Measurements from ENCODE around the gene NLRC5.
"Not testable (repeated sequence)": the region's sequence is repeated elsewhere in the genome, so short reads cannot be mapped to it uniquely, and the experiment has no call there.

The NLRC5 gene

GRCh38 chr16:57049678-57050077 lies 60.3 kb downstream of the NLRC5 start:
- DNase-seq: no peak

GRCh38 chr16:57051696-57052228 lies 62.4 kb downstream of the NLRC5 start:
- no peak for DNase-seq

DNA sequence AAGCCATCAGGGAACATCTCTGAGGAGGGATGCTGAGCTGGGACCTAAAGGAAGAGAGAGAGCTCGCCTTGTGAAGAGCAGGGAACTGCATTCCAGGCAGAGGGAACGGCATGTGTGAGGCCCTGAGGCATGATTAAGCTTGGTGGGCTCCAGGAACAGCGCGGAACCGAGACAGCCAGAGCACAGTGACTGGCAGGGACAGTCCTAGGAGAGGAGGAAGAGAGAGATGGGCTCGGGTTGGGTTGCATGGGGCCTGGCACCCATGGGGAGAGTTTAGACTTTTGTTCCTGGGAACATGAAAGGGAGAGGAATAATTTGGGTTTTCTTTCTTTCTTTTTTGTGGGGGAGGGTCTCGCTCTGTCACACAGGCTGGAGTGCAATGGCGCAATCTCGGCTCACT lies 63.8 kb downstream of the NLRC5 start:
- no peak for DNase-seq

DNA sequence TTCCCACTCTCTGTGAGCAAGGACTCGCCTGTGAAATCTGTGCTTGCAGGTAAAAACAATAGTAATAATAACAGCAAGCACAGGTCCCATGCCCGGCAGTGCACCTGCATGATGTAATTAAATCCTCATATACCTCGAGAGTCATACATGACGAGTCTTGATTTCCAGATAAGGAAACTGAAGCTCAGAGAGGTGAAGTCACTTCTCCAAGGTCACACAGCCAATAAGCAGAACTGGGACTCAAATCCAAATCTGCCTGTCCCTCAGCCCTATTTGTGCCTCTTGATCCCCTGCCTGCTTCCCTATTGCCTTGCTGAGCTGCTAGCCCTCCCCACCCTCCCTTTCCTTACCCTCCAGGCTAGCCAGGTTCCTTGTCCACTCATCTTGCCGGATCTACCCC lies 65.0 kb downstream of the NLRC5 start:
- no peak for DNase-seq

DNA sequence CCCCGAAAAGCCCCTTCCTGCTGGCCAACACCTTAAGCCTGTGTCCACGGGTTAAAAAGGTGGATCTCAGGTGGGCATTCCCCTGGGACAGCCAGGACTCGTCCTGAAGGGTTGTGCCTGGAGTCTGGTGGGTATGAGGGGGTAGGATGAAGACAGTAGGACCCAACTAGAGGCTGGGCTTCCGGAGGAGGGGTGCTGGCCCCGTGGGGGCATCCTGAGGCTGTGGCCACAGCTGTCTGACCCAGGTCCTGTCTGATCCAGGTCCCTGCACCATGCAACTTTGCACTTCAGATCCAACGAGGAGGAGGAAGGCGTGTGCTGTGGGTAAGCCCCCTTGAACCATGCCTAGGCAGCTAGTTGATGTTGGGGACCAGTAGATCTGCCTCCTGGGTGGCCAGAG lies 65.4 kb downstream of the NLRC5 start:
- DNase-seq: no peak

DNA sequence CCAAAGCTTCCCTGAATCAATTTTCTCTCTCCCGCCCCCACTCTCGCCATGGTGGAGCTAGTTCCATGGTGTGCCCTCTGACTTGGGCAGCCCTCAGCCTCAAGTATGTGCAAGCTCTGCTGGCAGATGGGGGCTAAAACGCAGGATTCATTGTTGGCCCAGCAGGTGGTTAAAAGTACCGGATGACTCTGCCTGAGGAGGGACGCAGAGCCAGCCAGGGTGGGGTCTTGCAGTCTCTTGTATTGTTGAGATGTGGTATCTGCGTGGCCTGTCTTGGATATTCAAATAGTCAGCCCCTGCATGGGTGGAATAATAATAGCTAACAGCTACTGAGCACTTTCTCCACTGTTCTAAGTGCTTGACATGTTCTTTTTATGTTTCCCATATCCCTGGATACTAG lies 66.3 kb downstream of the NLRC5 start:
- DNase-seq: no peak

DNA sequence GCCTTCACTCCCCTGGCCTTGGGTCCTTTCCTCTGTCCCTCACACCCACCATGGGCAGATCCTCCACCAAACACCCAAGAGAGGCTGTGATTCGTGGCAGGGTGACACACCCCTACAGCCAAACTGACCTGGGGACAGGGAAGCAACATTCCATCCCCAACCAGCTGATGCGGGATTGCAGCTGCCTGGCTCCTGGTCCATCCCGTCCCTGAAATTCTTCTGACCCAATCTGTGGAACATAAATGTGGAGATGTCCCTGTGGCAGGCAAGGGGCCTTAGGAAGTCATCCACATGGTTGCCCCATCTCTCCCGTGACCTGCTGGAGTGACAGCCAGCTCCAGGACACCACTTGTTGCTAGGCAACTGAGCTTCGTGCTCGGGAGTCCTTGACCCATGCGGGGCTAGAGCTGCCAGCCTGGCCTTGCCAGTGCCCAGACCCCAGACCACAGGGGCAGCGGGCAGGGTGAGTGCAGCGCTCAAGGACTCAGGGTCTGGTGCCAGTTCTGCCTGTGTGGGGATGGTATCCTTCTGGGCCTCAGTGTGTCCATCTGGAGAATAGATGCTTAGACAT lies 69.0 kb downstream of the NLRC5 start:
- DNase-seq: no peak

DNA sequence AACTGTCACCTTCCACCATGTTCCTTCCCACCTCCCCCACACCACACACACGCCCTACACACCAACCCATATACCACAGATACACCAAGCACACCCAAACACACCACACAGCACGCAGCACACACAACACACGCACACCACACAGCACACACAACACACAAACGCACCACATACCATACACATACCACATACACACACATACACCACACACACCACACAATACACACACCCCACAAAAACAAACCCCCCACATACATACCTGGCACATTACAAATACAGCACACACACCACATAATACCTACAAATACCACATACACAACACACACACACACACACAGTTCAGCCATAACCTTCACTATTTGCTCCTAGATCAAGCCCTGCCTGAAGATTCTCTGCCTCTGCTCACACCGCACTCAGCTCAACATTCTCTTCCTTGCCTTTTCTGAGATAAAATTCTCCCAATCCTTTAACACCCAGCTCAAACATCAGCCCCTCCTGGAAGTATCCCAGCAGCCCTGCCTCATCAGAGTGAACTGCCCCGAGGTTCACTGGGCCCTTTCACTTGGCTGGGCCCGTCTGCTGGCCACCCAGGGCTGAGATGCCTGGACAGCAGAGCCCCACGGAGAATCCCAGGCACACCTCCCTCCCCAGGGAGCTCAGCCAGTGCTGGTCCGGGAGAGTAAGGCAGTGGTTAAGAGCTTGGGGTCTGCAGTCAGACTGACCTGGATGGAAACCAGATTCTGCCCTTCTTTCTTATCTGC lies 71.1 kb downstream of the NLRC5 start:
- no peak for DNase-seq

- DNase-seq: no peak
Observed at GRCh38 chr16:57061084-57061905, 71.9 kb downstream of the NLRC5 start.

DNA sequence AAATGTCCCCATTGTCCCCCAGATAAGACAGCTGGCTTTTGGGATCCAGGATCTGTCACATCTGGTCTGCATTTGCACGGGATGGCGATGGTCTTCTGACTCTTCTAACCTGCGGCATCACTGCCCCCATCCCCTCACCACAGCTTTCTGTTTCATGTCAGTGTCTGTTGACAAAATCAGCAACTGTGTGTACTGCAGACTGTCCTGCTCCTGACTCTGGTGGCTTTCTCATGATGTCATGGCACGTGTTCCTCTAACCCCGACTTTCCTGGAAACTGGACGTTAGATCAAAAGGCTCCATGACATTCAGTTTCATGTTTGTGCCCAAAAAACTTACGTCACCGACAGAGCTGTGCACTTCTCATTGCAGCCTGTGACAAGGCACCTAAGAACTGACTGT lies 73.0 kb downstream of the NLRC5 start:
- no peak for DNase-seq

DNA sequence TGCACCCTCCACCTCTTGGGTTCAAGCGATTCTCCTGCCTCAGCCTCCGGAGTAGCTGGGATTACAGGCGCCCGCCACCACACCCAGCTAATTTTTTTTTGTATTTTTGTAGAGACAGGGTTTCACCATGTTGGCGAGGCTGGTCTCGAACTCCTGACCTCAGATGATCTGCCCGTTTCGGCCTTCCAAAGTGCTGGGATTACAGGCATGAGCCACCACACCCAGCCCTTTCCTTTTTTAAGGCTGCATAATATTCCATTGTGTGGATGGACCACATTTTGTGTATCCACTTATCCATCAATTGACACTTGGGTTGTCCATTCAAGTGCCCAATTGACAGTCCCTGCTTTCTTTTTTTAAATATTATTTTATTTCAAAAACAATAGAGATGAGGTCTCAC lies 73.8 kb downstream of the NLRC5 start:
- DNase-seq: not testable (repeated sequence)

DNA sequence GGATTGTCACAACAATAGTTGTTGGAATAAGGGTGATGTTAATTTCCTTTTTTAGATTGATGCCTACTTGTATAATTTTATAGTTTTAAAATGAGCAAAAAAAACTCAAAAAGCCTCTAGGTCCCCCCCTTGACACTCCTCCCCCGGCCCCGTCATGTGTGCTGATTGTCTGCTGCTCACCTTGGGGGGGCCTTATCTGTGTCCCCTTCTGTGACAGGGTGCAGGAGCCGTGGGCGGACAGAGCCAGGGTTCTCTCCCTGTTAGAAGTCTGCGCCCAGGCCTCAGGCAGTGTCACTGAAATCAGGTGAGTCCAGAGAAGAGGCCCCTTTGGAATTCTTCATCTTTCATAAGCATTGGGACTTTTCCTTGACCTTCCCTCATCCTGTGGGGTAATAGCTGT lies 75.6 kb downstream of the NLRC5 start:
- DNase-seq: no peak

GRCh38 chr16:57066625-57067024 lies 77.3 kb downstream of the NLRC5 start:
- no peak for DNase-seq

GRCh38 chr16:57067347-57067746 lies 78.0 kb downstream of the NLRC5 start:
- no peak for DNase-seq

- no peak for DNase-seq
Observed at GRCh38 chr16:57069053-57069452, 79.7 kb downstream of the NLRC5 start.

- DNase-seq: no peak
Observed at GRCh38 chr16:57069635-57070370, 80.4 kb downstream of the NLRC5 start.

GRCh38 chr16:57070424-57070823 lies 81.1 kb downstream of the NLRC5 start:
- DNase-seq: no peak

GRCh38 chr16:57071081-57071732 lies 81.8 kb downstream of the NLRC5 start:
- DNase-seq: not testable (repeated sequence)

DNA sequence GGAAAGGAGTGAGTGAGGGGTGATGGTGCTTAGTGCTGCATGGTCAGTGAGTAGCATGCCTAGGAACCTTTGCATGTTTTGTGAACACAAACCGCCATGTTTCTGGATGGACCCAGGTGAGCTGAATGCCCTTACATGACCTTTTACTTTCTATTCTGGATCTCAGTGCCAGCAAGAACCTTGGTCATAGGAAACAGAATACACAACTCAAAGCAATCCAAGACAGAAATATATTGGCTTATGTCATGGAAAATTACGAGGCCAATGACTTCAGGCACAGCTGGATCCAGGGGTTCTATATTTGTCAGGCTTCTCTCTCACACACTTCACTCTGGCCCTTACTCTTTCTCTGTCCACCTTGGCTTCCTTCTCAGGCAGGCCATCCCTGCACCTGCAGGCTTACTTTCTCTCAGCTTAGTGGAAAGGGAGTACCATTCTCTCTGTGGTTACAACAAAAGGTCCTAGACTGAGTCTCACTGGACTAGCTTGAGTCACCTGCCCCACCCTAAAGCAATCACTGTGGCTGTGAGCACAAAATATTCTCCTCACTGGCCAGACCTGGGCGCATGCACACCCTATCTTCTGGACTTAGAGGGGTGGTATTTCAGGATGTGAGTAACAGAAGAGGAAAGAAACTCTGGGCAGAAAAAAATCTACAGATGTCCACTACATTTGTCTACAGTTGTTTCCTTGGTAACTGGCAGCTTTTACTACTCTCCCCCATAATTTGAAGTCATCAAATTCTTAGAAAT lies 82.7 kb downstream of the NLRC5 start:
- no peak for DNase-seq

- DNase-seq: no peak
Observed at GRCh38 chr16:57072616-57073275, 83.4 kb downstream of the NLRC5 start.

DNA sequence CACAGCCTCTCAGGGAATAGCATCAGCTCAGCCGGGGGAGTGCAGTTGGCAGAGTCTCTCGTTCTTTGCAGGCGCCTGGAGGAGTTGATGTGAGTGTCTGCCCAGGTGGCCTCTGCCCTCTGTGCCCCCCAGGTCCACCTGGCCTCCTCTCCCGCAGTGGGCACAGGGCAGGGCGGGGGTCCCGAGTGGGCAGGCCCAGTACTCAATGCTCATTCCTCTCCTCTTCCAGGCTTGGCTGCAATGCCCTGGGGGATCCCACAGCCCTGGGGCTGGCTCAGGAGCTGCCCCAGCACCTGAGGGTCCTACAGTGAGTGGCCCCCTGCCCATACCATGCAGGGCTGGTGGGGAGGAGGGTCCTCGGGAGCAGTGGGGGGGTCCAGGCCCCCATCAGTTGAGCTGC lies 88.4 kb downstream of the NLRC5 start:
- no peak for DNase-seq
